ENCODE results near the gene SLIT1. TPM values are rescaled to one million over a fixed set of nuclear protein-coding genes. Genes with fewer than 3 reads are reported as not detected.
A peak's percentile ranks its signal among the peaks of the same experiment; 100 is the strongest.

Gene SLIT1
- total and polyA plus RNA-seq, 8 donors = 0.20 to 7.0 (median 3.7) TPM

DNA sequence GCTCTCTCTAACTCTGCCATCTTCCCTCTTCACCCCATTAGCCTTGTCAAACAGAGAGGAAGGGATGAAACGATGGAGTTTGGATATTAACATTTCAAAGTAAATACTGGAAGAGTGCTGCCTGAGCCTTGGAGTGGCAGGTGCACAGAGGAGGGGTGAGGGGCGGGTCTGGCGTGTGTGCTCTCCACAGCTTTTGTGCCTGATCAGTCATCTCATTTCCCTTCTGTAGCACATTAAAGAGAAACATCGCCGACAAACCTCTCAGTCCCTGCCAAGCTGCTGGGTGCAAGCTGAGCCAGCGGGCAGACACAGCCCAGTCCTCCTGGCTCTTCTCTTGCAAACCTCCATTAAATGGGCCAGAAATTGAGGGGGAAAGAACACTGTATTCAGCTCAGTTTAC, 76.2 kb downstream of the SLIT1 start:
- DNase-seq (no peak), ATAC-seq (peak; percentile 80)
- Histone ChIP-seq H3K9me3 (no peaks in the 10 kb centered on the region), H3K27me3 (peaks cover 0 to 12% of the 10 kb centered on the region in 2 donors), H3K4me3 (no peak overlapping the region), H3K36me3 (no peaks in the 10 kb centered on the region), H3K27ac (no peak overlapping the region), H3K4me1 (no peaks in the 10 kb centered on the region)
- TF ChIP-seq, protein P1, sequence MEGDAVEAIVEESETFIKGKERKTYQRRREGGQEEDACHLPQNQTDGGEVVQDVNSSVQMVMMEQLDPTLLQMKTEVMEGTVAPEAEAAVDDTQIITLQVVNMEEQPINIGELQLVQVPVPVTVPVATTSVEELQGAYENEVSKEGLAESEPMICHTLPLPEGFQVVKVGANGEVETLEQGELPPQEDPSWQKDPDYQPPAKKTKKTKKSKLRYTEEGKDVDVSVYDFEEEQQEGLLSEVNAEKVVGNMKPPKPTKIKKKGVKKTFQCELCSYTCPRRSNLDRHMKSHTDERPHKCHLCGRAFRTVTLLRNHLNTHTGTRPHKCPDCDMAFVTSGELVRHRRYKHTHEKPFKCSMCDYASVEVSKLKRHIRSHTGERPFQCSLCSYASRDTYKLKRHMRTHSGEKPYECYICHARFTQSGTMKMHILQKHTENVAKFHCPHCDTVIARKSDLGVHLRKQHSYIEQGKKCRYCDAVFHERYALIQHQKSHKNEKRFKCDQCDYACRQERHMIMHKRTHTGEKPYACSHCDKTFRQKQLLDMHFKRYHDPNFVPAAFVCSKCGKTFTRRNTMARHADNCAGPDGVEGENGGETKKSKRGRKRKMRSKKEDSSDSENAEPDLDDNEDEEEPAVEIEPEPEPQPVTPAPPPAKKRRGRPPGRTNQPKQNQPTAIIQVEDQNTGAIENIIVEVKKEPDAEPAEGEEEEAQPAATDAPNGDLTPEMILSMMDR (IDR thresholded peaks at IDR 0.05) = no peak
- intact Hi-C loops (cut with DNase I) = no loop called here

DNA sequence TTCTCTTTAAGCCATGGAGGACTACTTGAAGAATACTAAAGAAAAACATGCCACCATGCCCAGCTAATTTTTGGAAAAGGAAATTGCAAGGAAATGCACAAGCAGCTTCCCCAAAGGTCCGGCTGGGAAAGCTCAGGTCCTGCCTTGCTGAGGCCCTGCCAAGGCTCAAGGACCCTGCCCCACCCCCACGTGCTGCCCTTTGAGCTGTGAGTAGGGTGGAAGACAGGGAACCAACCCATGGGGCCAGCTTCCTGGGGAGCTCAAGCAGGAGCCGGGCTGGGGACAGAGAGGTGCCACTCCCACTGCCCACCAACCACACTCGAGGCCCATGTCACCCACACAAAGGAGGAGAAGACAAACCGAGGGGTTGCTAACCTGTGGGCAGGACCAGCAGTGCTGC, 78.2 kb downstream of the SLIT1 start:
- H3K27ac ChIP-seq = no peak overlapping the region
- H3K4me3 ChIP-seq = no peak overlapping the region
- TF ChIP-seq, protein P1 (IDR thresholded peaks at IDR 0.05) = no peak
- H3K36me3 ChIP-seq = no peaks in the 10 kb centered on the region
- H3K9me3 ChIP-seq = no peaks in the 10 kb centered on the region
- intact Hi-C loops (cut with DNase I) = no loop called here
- ATAC-seq (no peak), DNase-seq (no peak)
- H3K4me1 ChIP-seq = no peaks in the 10 kb centered on the region
- H3K27me3 ChIP-seq = peaks cover 0 to 12% of the 10 kb centered on the region in 2 donors

DNA sequence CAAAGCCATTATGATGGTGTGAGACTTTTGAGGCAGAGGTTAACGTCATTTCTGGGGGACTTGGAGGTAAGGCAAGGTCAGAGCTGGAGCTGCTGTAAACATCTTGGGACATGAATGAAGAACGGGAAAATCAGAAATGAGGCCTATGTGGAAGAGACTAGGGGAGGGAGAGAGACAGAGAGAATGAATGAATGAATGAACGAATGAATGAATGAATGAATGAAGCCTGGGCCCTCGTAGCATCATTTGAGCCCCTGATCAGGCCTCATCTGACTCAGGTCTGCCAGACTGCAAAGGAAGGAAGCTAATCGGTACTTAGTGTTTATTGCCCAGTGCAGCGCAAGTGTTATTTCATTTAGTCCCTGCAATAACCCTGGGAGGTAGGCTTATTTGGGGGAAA, 79.6 kb downstream of the SLIT1 start:
- intact Hi-C loops (cut with DNase I) = no loop called here
- Histone ChIP-seq H3K27ac (no peak overlapping the region), H3K9me3 (no peaks in the 10 kb centered on the region), H3K36me3 (no peaks in the 10 kb centered on the region), H3K4me1 (no peaks in the 10 kb centered on the region), H3K4me3 (no peak overlapping the region), H3K27me3 (peaks cover 0 to 12% of the 10 kb centered on the region in 2 donors)
- DNase-seq (no peak), ATAC-seq (no peak)
- TF ChIP-seq, protein P1 (IDR thresholded peaks at IDR 0.05) = no peak

DNA sequence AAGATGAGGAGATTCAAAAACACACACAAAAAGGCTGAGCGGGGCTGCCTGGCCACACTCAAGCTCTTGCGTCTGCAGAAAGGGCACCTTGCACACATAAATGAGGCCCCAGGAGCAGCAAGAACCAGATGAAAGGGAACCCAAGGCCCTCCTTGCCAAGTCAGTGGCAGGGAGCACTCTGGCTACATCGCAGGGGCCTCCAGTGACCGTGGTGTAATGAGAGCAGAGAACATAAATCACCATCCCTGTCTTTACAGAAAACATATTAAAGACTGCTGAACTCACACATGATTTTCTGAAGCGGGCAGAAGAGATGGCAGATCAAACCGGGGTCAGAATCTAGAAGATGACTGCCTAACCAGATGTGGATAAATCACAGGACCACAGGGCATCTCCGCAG, 80.5 kb downstream of the SLIT1 start:
- Histone ChIP-seq H3K9me3 (no peaks in the 10 kb centered on the region), H3K27ac (no peak overlapping the region)
- no peak for ATAC-seq

DNA sequence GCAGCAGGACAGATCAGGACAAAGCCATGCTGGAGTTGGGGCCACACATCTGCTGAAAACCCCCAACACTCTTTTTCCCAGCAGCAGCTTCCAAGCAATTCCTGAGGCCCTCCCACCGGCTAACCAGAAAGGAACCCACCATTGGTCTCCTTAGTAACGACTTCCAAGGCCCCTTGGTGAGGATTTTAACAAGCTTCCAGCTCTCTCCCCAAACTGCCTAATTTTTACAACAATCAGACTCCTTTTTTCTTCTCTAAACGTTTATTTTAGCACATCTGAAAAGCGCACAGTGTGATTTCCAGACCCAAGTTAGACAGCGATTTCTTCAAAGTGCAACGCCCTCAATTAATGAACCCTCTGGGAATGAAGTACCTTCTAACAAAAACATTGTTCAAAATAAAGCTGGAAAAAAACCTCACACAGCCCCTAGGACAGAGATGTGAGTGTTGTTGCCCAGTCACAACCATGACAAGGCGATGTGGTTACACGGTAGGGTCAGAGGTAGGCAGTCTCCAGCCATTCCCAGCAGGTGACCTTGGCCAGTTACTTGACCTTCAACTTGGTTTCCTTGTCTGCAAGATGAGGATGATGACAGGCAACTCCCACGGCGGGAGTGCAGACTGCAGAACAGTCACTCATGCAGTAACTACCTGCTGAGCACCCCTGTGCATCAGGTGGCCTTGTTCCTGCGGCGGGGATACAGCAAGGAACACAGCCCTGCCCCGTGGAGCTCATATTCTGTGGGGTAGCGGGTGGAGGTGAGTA, 82.3 kb downstream of the SLIT1 start:
- Histone ChIP-seq H3K27ac (no peak overlapping the region), H3K4me1 (no peaks in the 10 kb centered on the region), H3K4me3 (no peak overlapping the region), H3K27me3 (peaks cover 0 to under 1% of the 10 kb centered on the region in 2 donors), H3K36me3 (no peaks in the 10 kb centered on the region), H3K9me3 (no peaks in the 10 kb centered on the region)
- DNase-seq (no peak), ATAC-seq (no peak)
- intact Hi-C loops (cut with DNase I) = no loop called here
- TF ChIP-seq, protein P1 (IDR thresholded peaks at IDR 0.05) = no peak

More for the DNA sequence above, 80.5 kb downstream of the SLIT1 start:
- peaks cover 0 to 12% of the 10 kb centered on the region in 2 donors for H3K27me3 ChIP-seq
- no peaks in the 10 kb centered on the region for H3K36me3 ChIP-seq
- intact Hi-C loops (cut with DNase I) = no loop called here
- TF ChIP-seq, protein P1 (IDR thresholded peaks at IDR 0.05) = no peak
- no peak overlapping the region for H3K4me3 ChIP-seq
- DNase-seq = no peak
- H3K4me1 ChIP-seq = no peaks in the 10 kb centered on the region
